Measurements from ENCODE around the gene KCTD16.

The KCTD16 gene

GRCh38 chr5:144333336-144333920, 162.8 kb downstream of the KCTD16 start:
- DNase-seq (ENCODE audit: low read depth in 2 of 2): no peak

GRCh38 chr5:144335561-144335960, 164.9 kb downstream of the KCTD16 start:
- no peak for DNase-seq (ENCODE audit: low read depth in 2 of 2)

GRCh38 chr5:144336191-144336961, 165.7 kb downstream of the KCTD16 start:
- no peak for DNase-seq (ENCODE audit: low read depth in 2 of 2)

- no peak for DNase-seq (ENCODE audit: low read depth in 2 of 2)
Observed at GRCh38 chr5:144352330-144352729, 181.7 kb downstream of the KCTD16 start.

GRCh38 chr5:144352732-144353317, 182.2 kb downstream of the KCTD16 start:
- DNase-seq (ENCODE audit: low read depth in 2 of 2): no peak

- DNase-seq (ENCODE audit: low read depth in 2 of 2): no peak
Observed at GRCh38 chr5:144356489-144356888, 185.8 kb downstream of the KCTD16 start.

GRCh38 chr5:144361406-144361805, 190.7 kb downstream of the KCTD16 start:
- no peak for DNase-seq (ENCODE audit: low read depth in 2 of 2)

- no peak for DNase-seq (ENCODE audit: low read depth in 2 of 2)
Observed at GRCh38 chr5:144365885-144366284, 195.2 kb downstream of the KCTD16 start.

- no peak for DNase-seq (ENCODE audit: low read depth in 2 of 2)
Observed at GRCh38 chr5:144367991-144368390, 197.3 kb downstream of the KCTD16 start.

- DNase-seq (ENCODE audit: low read depth in 2 of 2): no peak
Observed at GRCh38 chr5:144368556-144368955, 197.9 kb downstream of the KCTD16 start.

GRCh38 chr5:144369006-144369405, 198.3 kb downstream of the KCTD16 start:
- DNase-seq (ENCODE audit: low read depth in 2 of 2): no peak

- no peak for DNase-seq (ENCODE audit: low read depth in 2 of 2)
Observed at GRCh38 chr5:144370273-144370672, 199.6 kb downstream of the KCTD16 start.

- DNase-seq (ENCODE audit: low read depth in 2 of 2): no peak
Observed at GRCh38 chr5:144374637-144375036, 204.0 kb downstream of the KCTD16 start.

GRCh38 chr5:144377207-144377606, 206.5 kb downstream of the KCTD16 start:
- DNase-seq (ENCODE audit: low read depth in 2 of 2): no peak

GRCh38 chr5:144378681-144379080, 208.0 kb downstream of the KCTD16 start:
- no peak for DNase-seq (ENCODE audit: low read depth in 2 of 2)

GRCh38 chr5:144385597-144385996, 214.9 kb downstream of the KCTD16 start:
- DNase-seq (ENCODE audit: low read depth in 2 of 2): no peak

- no peak for DNase-seq (ENCODE audit: low read depth in 2 of 2)
Observed at GRCh38 chr5:144386315-144386714, 215.6 kb downstream of the KCTD16 start.

- DNase-seq (ENCODE audit: low read depth in 2 of 2): no peak
Observed at GRCh38 chr5:144390133-144390532, 219.5 kb downstream of the KCTD16 start.

GRCh38 chr5:144391044-144391443, 220.4 kb downstream of the KCTD16 start:
- no peak for DNase-seq (ENCODE audit: low read depth in 2 of 2)

- DNase-seq (ENCODE audit: low read depth in 2 of 2): no peak
Observed at GRCh38 chr5:144393641-144394435, 223.2 kb downstream of the KCTD16 start.

GRCh38 chr5:144395704-144396103, 225.0 kb downstream of the KCTD16 start:
- DNase-seq (ENCODE audit: low read depth in 2 of 2): no peak

- DNase-seq (ENCODE audit: low read depth in 2 of 2): no peak
Observed at GRCh38 chr5:144403058-144403457, 232.4 kb downstream of the KCTD16 start.

Measured in stimulated activated CD8-positive, alpha-beta memory T cell treated with anti-CD3 and anti-CD28 coated beads, Interleukin-15, amount 100 ng/mL, for 48 hours (primary cell).